ENCODE measurements around the gene SFT2D1. TPM values are rescaled to one million over a fixed set of nuclear protein-coding genes. Genes with fewer than 3 reads are reported as not detected.

The SFT2D1 gene
- total RNA-seq, 1 experiment from 2014 or later: 39.5 TPM

GRCh38 chr6:166293731-166294584 is 48.4 kb downstream of the SFT2D1 start:
- no peaks in the 10 kb centered on the region for H3K4me1 Mint-ChIP-seq (ENCODE audit: insufficient read depth, unreplicated experiment)
- no peak overlapping the region for H3K4me3 Mint-ChIP-seq (ENCODE audit: unreplicated experiment)
- H3K9me3 Mint-ChIP-seq (ENCODE audit: unreplicated experiment): no peaks in the 10 kb centered on the region
- no peaks in the 10 kb centered on the region for H3K36me3 Mint-ChIP-seq (ENCODE audit: insufficient read depth, unreplicated experiment)
- H3K27me3 Mint-ChIP-seq (ENCODE audit: insufficient read depth, unreplicated experiment): peaks cover 96% of the 10 kb centered on the region
- TF ChIP-seq CTCF (IDR thresholded peaks at IDR 0.05; ENCODE audit: unreplicated experiment): no peak
- BruUV-seq (replicated peaks): no TSS peak
- ChIA-PET POLR2A (interaction anchor here (0.9 kb wide), 1 partner anchor 10 kb away, joined by 3 read pairs; no protein-coding TSS in a partner anchor), CTCF (interaction anchor here (0.6 kb wide), 1 partner anchor 19 kb away, joined by 3 read pairs; no protein-coding TSS in a partner anchor)
- intact Hi-C loops (cut with micrococcal nuclease): no loop called here
- H3K27ac Mint-ChIP-seq (ENCODE audit: low read depth, unreplicated experiment): no peak overlapping the region
- no peak for DNase-seq (ENCODE audit: unreplicated experiment)

GRCh38 chr6:166289207-166290060 is 52.9 kb downstream of the SFT2D1 start:
- H3K9me3 Mint-ChIP-seq (ENCODE audit: unreplicated experiment): no peaks in the 10 kb centered on the region
- ChIA-PET CTCF (interaction anchor here (1.0 kb wide), 1 partner anchor 111 kb away, joined by 4 read pairs; no protein-coding TSS in a partner anchor), POLR2A (no interaction called here)
- no peak for TF ChIP-seq CTCF (IDR thresholded peaks at IDR 0.05; ENCODE audit: unreplicated experiment)
- no TSS peak for BruUV-seq (replicated peaks)
- H3K4me1 Mint-ChIP-seq (ENCODE audit: insufficient read depth, unreplicated experiment): no peaks in the 10 kb centered on the region
- H3K27ac Mint-ChIP-seq (ENCODE audit: low read depth, unreplicated experiment): no peak overlapping the region
- no peak for DNase-seq (ENCODE audit: unreplicated experiment)
- H3K36me3 Mint-ChIP-seq (ENCODE audit: insufficient read depth, unreplicated experiment): no peaks in the 10 kb centered on the region
- peaks cover 71% of the 10 kb centered on the region for H3K27me3 Mint-ChIP-seq (ENCODE audit: insufficient read depth, unreplicated experiment)
- intact Hi-C loops (cut with micrococcal nuclease): no loop called here
- no peak overlapping the region for H3K4me3 Mint-ChIP-seq (ENCODE audit: unreplicated experiment)

- H3K27me3 Mint-ChIP-seq (ENCODE audit: insufficient read depth, unreplicated experiment): peaks cover 71% of the 10 kb centered on the region
- CTCF ChIA-PET: interaction anchor here (0.6 to 0.7 kb wide), 2 partner anchors 84 to 840 kb away, joined by 3 read pairs; no protein-coding TSS in a partner anchor
- no peak overlapping the region for H3K27ac Mint-ChIP-seq (ENCODE audit: low read depth, unreplicated experiment)
- no peaks in the 10 kb centered on the region for H3K9me3 Mint-ChIP-seq (ENCODE audit: unreplicated experiment)
- BruUV-seq (replicated peaks): no TSS peak
- DNase-seq (ENCODE audit: unreplicated experiment): no peak
- POLR2A ChIA-PET: interaction anchor here (0.7 kb wide), 1 partner anchor 941 kb away, joined by 3 read pairs; no protein-coding TSS in a partner anchor
- no peak for TF ChIP-seq CTCF (IDR thresholded peaks at IDR 0.05; ENCODE audit: unreplicated experiment)
- no peak overlapping the region for H3K4me3 Mint-ChIP-seq (ENCODE audit: unreplicated experiment)
- H3K4me1 Mint-ChIP-seq (ENCODE audit: insufficient read depth, unreplicated experiment): no peaks in the 10 kb centered on the region
- no peaks in the 10 kb centered on the region for H3K36me3 Mint-ChIP-seq (ENCODE audit: insufficient read depth, unreplicated experiment)
- intact Hi-C loops (cut with micrococcal nuclease): no loop called here
Measured at GRCh38 chr6:166286839-166287271, 55.5 kb downstream of the SFT2D1 start.

GRCh38 chr6:166285233-166285632 is 57.1 kb downstream of the SFT2D1 start:
- Mint-ChIP-seq H3K27ac (ENCODE audit: low read depth, unreplicated experiment) (no peak overlapping the region), H3K4me3 (ENCODE audit: unreplicated experiment) (no peak overlapping the region), H3K27me3 (ENCODE audit: insufficient read depth, unreplicated experiment) (peaks cover 69% of the 10 kb centered on the region), H3K9me3 (ENCODE audit: unreplicated experiment) (no peaks in the 10 kb centered on the region), H3K36me3 (ENCODE audit: insufficient read depth, unreplicated experiment) (peaks cover 7% of the 10 kb centered on the region), H3K4me1 (ENCODE audit: insufficient read depth, unreplicated experiment) (no peaks in the 10 kb centered on the region)
- no peak for DNase-seq (ENCODE audit: unreplicated experiment)
- ChIA-PET CTCF (interaction anchor here (0.5 to 1.7 kb wide), 2 partner anchors 12 to 114 kb away, joined by 3 to 8 read pairs; no protein-coding TSS in a partner anchor), POLR2A (interaction anchor here (1.0 kb wide), 1 partner anchor 76 kb away, joined by 3 read pairs; no protein-coding TSS in a partner anchor)
- TF ChIP-seq CTCF (IDR thresholded peaks at IDR 0.05; ENCODE audit: unreplicated experiment): no peak
- no TSS peak for BruUV-seq (replicated peaks)
- intact Hi-C loops (cut with micrococcal nuclease): no loop called here
